GM12864 (cell line): ENCODE results near the gene INPP4A.

Experiments
- DNase-seq: peaks from one replicate; pipeline ENCODE4 v3.0.0-alpha.2; 2011; ENCODE audit warnings: low read depth
- H3K4me3 ChIP-seq: 2 replicates; pipeline ENCODE4 v1.5.1; 2011; ENCODE audit warnings: mild to moderate bottlenecking, low read depth, low read length, control low read depth
- CTCF ChIP-seq: IDR thresholded peaks from 2 replicates; pipeline ENCODE4 v1.5.1; 2011; ENCODE audit warnings: low read depth, mild to moderate bottlenecking, moderate library complexity, low read length, control low read depth, inconsistent platforms; ENCODE audit errors: missing control alignments

The INPP4A gene

DNA sequence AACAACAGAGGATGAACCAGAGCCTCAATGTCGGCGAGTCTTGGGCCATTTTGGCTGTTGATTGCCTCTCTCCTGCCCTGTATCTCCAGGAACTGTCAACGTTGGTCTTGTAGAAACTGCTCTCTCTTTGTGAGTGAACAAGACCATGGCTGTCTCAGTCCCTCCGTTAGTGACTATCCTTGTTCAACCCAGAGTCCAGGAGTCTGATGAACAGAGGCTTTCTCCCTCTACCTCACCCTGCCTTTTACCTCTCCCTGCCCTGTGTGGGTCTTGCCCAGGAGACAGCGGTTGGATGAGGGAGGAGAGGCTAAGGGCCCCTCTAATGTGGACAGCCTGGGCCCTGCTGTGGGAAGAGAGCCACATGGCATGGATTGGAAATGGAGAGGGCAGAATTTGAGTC is 32.8 kb downstream of the INPP4A start:
- TF ChIP-seq CTCF = no peak

GRCh38 chr2:98478088-98478551 is 33.5 kb downstream of the INPP4A start:
- TF ChIP-seq CTCF = no peak
- H3K4me3 ChIP-seq = no peak overlapping the region
- no peak for DNase-seq

More for the DNA sequence above, 32.8 kb downstream of the INPP4A start:
- DNase-seq = no peak
- H3K4me3 ChIP-seq = no peak overlapping the region

GRCh38 chr2:98478907-98479306 is 34.2 kb downstream of the INPP4A start:
- TF ChIP-seq CTCF = no peak
- no peak for DNase-seq
- no peak overlapping the region for H3K4me3 ChIP-seq

- H3K4me3 ChIP-seq = no peak overlapping the region
- DNase-seq = no peak
- TF ChIP-seq CTCF = no peak
Observed at GRCh38 chr2:98479371-98479770, 34.7 kb downstream of the INPP4A start.

GRCh38 chr2:98479959-98480524 is 35.4 kb downstream of the INPP4A start:
- no peak for TF ChIP-seq CTCF
- no peak overlapping the region for H3K4me3 ChIP-seq
- no peak for DNase-seq

DNA sequence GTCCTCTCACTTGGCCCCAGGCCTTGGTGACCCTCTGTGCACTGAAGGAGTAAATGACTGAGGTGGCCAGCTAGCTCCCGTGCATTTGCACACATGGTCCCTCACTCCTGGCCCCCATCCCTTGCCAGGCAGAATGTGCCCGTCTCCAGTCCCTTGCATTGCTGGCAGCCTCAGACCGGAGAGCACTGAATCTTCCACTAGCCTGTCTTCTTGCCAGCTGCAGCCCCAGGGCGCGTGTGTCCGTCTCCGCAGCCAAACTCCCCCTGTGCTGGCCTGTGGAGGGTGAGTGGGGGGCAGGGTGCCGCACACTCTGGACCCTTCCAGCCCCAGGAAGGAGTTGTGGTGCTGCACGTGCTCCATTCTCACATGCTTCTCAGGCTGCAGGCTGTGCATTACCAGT is 35.9 kb downstream of the INPP4A start:
- no peak overlapping the region for H3K4me3 ChIP-seq
- TF ChIP-seq CTCF = no peak

DNA sequence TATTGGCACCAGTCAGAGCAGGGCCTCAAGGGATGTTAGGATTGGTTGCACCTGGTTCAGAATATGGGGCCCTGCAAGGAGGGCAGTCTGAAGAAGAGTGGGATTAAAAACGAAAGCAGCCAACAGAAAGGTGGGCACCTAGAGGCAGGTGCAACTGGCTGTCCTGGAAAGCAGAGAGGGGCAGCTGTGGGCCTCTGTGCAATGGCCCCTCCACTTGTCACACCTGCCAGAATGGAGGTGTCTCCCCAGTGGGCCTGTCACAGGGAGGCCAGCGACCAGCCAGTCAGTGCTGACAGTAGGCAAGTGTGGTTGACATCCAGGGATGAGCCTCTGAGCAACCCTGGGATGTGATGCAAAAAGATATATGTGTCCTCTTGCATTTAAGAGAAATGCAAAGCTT is 37.7 kb downstream of the INPP4A start:
- no peak for DNase-seq
- no peak overlapping the region for H3K4me3 ChIP-seq
- TF ChIP-seq CTCF = no peak

More for the DNA sequence above, 35.9 kb downstream of the INPP4A start:
- DNase-seq = no peak
